ENCODE data around the gene TMEM129.
A peak's percentile ranks its signal among the peaks of the same experiment; 100 is the strongest.
"Not testable (repeated sequence)": the region's sequence is repeated elsewhere in the genome, so short reads cannot be mapped to it uniquely, and the experiment has no call there.

Gene TMEM129

DNA sequence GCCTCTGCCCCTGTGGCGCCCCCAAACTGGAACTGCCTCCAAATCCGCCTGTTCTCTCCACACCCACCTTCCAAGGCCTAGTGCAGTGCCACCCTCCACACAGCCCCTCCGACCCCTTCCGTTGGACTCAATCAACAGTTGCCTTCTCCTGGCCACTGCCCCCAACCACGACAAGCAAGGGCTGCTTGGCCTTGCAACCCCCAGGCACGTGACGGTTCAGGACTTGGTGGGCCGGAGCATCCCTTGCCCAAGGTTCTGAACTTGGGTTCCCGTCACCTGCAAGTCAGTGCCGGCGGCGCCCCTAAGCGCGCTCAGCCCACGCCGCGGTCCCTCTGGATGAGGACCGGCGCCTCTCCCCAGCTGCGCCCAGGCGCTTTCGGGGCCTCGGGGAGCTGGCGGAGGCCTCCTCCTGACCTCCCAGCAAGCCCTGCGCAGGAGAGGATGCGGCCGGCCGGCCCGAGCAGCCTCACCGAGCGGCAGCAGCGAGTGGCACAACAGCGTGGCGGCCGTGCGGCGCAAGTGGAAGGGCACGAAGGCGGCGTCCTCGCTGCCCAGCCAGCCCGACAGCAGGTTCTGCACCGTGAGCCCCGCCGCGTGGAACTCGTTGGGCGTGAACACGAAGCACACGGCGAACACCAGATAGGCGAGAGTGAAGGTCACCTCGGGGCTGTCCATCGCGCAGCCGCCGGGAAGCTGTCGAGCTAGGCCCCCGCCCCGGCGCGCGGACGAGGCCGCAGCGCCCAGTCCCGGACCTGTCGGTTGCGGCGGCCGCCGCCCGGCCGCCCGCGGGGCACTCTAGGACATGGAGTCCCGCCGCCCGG is 750 bp downstream of the TMEM129 start:
- peak; percentile 10 for DNase-seq

DNA sequence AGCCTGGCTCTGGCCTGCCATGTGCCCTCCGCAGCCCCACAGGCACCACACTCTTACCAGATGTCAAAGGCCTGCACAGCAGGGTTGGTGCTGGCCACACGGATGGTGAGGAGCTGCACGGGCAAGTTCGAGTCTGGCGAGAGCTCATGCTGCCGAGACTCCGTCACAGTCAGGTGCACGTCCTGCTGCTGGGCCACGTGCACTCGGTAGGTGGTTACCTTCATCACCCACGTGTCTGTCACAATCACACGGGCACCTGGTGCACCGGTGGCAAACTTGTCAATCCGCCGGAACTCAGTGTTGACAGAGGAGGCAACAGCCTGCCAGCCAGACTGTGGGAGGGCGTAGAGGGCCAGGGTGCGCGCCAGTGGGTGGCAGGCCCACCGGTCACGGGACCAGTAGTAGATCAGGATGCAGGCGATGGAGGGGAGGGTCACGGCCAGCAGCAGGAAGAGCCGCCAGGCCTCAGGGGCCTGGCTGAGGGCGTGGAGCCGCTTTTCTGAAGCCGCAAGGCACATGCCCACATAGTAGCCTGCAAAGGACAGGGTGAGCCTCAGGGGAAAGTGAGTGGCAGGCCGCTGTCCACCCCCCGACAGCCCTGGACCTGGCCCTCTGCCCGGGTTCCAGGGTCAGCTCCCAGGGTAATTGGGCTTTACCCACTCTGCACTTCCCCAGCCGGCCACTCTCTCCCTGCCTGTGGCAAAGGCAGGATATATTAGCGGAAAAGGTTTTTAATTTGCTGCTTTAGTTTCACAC is 2.9 kb downstream of the TMEM129 start:
- DNase-seq: no peak

DNA sequence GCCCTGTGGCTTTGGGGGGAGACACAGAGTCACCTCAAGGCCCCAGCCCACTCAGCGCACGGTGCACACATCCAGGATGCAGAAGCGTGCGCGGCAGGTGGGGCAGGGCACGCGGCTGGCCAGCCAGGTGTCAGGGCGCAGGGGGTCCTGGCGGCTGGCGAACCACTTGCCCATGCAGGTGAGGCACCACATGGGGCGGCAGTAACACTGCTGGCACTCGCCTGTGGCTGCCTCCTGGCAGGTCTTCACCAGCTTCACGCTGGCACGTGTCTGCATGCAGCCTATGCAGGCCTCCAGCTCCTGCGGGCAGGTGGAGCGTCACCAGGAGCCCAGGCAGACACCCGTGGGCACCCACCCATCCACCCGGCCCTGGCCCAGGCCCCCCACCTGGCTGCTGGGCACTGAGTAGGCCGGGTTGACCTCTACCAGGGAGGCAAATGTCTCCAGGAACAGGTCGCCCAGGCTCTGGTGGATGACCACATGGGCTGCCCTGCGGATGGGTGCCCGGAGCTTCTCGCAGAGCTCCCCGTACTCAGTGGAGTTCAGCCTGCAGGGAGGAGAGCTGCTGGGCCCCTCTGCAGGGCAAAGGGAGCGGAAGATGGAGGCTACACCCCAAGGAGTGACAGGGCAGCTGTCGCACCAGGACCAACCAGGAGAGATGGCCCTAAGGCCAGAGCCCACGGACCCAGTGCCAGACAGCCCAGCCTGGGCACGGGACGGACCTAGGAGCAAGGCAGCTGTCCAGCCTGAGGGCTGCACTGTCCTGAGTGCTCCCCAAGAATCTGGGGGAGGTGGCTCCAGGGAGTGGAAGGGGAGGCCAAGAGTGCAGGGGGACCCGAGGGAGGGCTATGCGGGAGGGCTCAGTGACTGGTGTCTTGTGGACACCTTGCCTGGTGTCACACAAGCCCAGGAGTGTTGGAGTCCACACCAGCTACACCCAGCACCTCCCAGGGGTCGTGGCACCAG is 3.7 kb downstream of the TMEM129 start:
- no peak for DNase-seq

DNA sequence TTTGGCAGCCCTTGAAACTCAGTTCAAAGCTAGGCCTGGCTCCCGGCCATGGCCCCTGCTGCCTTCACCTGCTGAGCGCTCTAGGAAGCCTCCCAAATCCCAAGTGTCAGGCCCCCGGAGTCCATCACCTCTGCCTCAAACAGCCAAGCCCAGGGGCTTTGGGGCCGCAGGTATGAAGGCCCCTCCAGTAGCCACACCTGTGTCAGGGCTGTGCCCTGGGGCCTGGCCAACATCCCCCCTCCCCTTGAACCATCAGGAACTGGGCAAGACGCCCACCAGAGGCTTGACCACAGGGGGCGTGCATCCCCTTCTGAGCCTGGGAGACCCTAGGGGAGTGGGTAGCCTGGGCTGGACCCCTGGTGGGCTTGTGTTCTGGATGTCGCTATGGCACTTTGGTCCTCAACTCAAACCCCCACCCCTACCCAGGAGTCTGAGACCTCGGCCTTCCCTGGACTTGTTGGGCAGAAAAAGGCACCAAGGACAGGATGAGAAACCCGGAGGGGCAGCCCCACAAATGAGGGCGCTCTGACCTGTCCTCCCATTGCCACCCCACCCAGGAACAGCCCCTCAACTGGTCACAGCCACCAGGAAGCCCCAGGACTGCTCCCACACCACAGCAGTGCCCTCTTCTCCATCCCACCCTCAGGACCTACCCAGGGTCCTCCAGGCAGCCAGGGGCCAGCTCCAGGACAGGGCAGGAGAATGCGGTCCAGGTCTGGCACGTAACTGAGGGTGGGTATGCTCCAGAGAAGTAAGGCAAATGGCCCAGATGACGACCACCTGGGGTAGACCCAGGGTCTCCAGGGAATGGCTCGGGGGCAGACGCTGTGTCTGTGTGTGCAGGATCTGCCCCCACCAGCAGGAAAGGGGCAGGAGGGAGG is 4.8 kb downstream of the TMEM129 start:
- no peak for DNase-seq

DNA sequence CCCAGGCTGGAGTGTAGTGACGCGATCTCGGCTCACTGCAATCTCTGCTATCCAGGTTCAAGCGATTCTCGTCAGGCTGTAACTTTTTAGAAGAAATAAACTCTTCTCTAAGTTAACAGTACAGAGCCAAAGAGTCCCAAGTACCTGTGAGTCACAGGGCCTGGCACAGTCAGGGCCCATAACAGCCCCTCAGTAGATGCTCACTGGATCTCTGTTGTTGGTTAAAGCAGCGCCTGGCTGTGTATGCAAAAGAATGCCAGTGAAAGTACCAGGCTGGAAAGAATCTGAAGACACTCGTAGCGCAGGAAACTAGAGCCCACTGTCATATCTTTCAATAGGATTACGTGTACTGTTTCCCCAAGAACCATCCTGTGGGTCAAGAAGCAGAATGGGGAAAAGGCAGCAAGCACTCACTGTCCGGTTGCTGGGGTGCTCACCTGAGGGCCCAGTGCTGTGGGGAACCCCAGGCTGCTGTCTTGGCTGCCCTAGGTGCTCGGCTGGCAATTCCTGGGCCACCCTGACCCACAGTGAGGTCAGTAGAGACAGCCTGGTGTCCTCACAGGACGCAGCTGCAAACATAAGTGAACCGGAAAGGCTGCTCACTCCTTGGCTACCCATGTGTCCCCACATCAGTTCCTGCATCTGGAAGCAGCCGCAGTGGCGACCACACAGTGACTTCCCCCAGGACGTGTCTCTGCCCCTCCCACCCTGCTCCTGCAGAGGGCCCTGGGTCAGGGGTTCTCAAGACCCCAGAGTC is 5.9 kb downstream of the TMEM129 start:
- DNase-seq: no peak

GRCh38 chr4:1714303-1715001 is 6.7 kb downstream of the TMEM129 start:
- DNase-seq: no peak

GRCh38 chr4:1713003-1713851 is 7.9 kb downstream of the TMEM129 start:
- no peak for DNase-seq

- peak; percentile 89 for DNase-seq
These were observed 8.7 kb downstream of the TMEM129 start, which contains the start of gene SLBP for GRCh38 chr4:1712216-1713002. TSS of gene SLBP (minus strand) at chr4:1712319. CDS start at chr4:1712188, 131 bp downstream.

DNA sequence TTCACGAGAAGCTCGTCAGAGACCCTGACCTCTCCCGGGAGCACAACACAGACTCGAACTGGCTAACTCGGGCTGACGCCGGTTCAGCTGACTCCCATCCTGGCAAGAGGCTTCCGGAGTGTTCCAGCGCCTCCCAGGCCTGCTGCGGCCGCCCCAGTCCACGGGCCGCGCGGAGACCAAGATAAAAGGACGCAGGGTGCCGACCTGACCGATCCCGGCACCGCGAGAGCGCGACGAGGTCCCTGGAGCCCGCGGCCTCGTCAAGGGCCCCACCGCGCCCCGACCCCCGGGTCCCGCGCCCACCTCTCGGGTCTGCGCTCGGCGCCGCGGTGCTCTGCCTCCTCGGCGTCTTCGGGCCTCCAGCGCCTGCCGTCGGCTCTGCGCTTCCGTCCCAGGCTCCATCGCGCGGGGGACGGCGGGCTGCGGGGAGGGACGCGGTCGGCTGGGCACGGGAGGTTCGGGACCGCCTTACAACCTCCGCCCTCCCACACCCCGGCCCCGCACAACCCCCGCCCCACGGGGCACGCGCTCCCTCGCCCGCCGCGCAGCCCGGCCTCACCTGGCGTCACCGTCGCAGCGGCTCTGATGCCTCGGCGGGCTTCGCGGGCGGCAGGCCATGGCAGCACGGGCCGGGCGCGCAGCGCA is 9.4 kb downstream of the TMEM129 start:
- DNase-seq: peak; percentile 28

GRCh38 chr4:1711055-1711570 is 10.0 kb downstream of the TMEM129 start:
- no peak for DNase-seq

- no peak for DNase-seq
These were observed 12.5 kb downstream of the TMEM129 start for GRCh38 chr4:1708581-1708980.

DNA sequence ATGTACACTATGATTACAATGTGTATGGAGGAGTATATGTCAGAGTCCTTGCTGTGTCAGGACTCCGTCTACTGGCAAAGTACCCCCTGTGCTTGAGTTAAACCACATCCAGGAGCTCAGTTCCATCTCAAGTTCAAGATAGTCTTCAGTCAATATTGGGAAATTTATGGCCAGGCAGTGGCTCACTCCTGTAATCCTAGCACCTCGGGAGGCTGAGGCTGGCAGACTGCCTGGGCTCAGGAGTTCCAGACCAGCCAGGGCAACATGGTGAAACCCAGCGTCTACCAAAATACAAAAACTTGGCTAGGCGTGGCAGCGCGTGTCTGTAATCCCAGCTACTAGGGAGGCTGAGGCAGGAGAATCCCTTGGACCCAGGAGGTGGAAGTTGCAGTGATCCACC is 14.8 kb downstream of the TMEM129 start:
- DNase-seq: no peak

GRCh38 chr4:1705732-1706131 is 15.4 kb downstream of the TMEM129 start:
- DNase-seq: no peak

- DNase-seq: no peak
These were observed 17.3 kb downstream of the TMEM129 start for GRCh38 chr4:1703867-1704266.

GRCh38 chr4:1701671-1702070 is 19.5 kb downstream of the TMEM129 start:
- not testable (repeated sequence) for DNase-seq

- no peak for DNase-seq
These were observed 25.2 kb downstream of the TMEM129 start for GRCh38 chr4:1695913-1696312.

DNA sequence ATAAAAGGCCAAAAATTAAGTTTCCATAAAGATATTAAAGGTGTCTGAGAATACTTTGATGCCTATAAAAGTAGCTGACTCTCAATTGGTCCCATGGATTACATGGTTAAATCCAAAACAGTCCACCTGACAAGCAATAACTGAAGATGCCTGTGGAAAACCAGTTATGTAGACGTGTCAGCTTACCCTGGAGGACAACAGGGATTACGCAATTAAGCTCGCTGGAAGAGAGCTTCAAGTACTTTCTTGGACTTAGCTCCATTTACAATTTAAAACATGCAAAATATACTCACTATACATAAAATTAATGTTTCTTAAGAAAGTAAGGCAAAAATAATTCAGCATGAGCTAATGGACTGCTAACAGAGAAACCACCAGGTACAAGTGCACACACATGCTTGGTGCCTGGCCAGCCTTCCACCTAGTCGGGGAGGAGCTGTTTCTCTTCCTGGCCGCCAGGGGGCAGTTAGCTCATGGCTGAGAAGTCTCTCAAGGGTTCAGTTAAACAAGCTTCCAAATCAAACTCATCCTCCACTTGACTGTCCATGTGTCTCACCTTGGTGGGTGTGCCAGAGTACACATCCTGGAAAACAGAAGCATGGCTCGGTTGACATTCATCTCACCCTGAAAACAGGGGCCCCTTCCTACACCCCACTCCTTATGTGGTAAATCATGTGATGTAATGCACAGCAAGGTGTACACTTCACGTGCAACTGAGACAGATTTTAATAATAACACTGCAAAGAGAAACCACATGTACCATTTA is 27.8 kb downstream of the TMEM129 start:
- peak; percentile 66 for DNase-seq

Data from fibroblast of upper back skin (primary cell).